Lower leg skin (tissue), 3 donors: ENCODE data around the gene SEMA3C.

Experiments used
- POLR2A ChIP-seq, 2 donors: fragments of 450-650 bp; IDR thresholded peaks; one replicate each; pipeline ENCODE4 v1.6.1; 2016 to 2017; ENCODE audit warnings: antibody characterized with exemption in 2 of 2, mild to moderate bottlenecking in 1 of 2, moderate library complexity in 1 of 2
- TF ChIP-seq, protein P1 (sequence below), 3 donors: fragments of 450-650 bp; IDR thresholded peaks; one replicate each; pipeline ENCODE4 v1.5.1; 2016; ENCODE audit warnings: antibody characterized with exemption in 3 of 3, mild to moderate bottlenecking in 3 of 3, moderate library complexity in 2 of 3

GRCh38 chr7:80870813-80871212 lies 48.0 kb downstream of the SEMA3C start:
- TF ChIP-seq, protein P1, sequence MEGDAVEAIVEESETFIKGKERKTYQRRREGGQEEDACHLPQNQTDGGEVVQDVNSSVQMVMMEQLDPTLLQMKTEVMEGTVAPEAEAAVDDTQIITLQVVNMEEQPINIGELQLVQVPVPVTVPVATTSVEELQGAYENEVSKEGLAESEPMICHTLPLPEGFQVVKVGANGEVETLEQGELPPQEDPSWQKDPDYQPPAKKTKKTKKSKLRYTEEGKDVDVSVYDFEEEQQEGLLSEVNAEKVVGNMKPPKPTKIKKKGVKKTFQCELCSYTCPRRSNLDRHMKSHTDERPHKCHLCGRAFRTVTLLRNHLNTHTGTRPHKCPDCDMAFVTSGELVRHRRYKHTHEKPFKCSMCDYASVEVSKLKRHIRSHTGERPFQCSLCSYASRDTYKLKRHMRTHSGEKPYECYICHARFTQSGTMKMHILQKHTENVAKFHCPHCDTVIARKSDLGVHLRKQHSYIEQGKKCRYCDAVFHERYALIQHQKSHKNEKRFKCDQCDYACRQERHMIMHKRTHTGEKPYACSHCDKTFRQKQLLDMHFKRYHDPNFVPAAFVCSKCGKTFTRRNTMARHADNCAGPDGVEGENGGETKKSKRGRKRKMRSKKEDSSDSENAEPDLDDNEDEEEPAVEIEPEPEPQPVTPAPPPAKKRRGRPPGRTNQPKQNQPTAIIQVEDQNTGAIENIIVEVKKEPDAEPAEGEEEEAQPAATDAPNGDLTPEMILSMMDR (IDR thresholded peaks at IDR 0.05): no peak
- no peak for TF ChIP-seq POLR2A (IDR thresholded peaks at IDR 0.05)
